Left forelimb (tissue), 1 donor: ENCODE data around the gene ACAD11.
"Not testable (repeated sequence)": the region's sequence is repeated elsewhere in the genome, so short reads cannot be mapped to it uniquely, and the experiment has no call there.

Experiments
- DNase-seq: peaks from one replicate; pipeline ENCODE4 v3.0.0-alpha.2; 2018; ENCODE audit warnings: low spot score

Gene ACAD11

DNA sequence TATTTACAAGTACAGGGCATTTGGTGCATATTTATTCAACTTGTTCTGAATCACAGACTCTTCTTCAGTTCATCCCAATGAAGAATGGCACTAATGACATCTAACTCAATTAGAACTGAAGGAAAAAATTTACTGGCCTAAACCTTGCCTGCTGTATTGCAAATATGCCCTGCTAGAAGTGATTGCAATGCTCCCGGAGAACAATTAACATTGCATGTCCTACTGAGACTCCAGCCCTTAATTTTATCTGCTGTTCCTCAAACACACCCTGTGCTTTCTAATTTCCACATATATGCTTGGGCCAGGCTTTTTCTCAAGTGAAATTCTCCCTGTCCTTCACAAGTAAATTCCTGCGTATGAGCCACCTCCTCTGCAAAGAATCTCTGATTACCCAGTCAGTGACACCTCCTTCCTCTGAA lies 54.2 kb downstream of the ACAD11 start:
- DNase-seq = no peak

DNA sequence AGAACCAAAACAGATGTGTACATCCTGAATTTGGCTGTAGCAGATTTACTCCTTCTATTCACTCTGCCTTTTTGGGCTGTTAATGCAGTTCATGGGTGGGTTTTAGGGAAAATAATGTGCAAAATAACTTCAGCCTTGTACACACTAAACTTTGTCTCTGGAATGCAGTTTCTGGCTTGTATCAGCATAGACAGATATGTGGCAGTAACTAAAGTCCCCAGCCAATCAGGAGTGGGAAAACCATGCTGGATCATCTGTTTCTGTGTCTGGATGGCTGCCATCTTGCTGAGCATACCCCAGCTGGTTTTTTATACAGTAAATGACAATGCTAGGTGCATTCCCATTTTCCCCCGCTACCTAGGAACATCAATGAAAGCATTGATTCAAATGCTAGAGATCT lies 59.0 kb downstream of the ACAD11 start:
- not testable (repeated sequence) for DNase-seq

DNA sequence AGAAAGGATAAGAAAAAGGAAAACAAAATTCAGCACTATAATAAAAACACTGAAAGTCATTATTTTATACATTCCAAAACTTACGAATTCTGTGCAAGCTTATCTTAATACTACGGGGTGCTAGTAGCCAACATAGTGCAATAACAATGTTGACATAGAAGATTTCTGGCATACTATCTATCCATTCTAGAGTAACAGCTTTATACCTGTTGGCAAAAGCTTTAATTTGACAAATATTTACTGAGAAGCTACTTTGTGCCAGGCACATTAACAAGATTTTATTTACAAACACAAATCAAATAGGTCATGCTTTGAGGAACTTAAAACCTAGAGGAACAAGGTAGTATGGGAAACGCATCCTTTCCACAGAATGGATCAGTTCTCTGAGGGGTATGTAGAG lies 61.4 kb downstream of the ACAD11 start:
- DNase-seq = no peak

DNA sequence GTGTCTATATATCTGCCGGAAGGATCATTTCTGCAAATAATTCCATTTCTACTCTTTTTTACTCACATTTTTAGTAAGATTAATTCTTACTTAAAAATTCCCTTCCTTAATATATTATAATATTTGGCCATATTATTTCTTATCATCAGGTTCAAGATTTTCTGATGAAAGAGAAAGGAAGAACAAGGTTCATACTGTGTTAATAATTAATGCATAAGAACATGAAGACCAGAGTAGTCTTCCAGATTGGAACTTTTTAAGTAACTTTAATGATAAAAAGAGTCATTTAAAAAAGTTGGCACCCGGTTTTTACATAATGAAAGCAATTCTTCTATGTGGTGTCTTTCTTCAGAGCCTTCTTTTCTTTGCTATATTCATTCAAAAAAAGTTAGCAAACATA lies 61.9 kb downstream of the ACAD11 start:
- DNase-seq = no peak

DNA sequence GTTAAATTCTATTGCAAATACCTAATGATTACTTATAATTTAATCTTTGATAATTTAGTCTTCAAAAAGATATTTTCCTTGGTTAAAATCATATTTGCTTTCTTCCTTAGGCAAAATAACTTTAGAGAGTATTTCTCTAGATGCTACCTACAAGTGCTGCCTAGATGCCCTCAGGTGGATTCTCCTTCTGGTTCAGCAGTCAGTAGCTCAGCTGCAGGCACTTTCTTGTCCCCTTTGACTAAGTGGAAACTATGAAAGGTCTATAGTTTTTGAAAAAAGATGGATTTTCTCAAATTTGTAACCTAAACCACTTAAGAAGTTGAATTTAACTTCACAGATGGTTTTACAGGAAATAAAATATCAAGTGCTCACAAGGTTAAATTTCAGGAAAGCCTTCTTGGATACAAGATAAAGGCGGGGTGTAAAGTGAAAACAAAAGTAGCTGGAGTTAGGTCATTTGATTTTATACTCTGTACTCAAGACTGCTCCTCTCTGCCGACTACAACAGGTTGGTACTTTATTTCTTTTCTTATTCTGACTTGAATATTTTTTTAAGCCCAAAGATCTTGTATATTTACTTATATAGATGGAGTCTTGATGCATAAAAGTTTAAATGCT lies 62.7 kb downstream of the ACAD11 start, which contains the start of gene ACKR4:
Gene ACKR4, plus strand, starts transcription at position 455 of the 618 bp plus-strand sequence. CDS start 3,128 bp downstream, outside the sequence.
- DNase-seq = no peak

DNA sequence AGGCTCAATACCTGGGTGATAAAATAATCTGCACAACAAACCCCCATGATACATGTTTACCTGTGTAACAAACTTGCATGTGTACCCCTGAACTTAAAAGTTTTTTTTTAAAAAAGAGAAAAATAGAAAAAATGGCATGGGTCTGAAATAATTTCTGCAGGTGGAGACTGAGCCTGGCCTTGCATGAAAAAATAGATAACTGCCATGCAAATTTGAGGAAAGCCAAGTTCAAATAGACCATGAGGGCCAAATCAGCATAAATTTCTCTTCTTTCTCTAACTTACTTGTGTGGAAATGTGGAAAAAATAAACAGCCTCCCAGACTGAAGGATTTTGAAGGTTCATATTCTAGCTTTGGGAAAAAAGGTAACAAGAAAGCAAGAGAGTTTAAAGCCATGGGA lies 63.3 kb downstream of the ACAD11 start:
- no peak for DNase-seq

DNA sequence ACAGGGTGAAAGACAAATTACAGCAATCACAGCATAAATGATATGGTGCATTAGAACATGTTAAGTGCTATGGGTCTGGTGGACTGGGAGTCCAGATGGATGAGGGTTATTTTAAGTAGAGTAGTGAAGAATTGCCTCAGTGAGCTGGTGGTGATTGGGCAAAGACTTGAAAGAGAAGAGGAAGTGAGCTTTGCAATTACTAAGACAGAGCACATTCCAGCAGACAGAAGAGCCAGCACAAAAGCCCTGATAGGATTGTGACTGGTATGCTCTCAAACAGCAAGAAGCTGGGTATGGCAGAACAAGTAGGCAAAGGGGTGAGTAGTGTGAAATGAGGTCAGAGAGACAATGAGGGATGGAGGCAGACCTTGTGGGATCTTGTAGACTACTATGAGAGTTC lies 64.6 kb downstream of the ACAD11 start:
- DNase-seq = no peak

DNA sequence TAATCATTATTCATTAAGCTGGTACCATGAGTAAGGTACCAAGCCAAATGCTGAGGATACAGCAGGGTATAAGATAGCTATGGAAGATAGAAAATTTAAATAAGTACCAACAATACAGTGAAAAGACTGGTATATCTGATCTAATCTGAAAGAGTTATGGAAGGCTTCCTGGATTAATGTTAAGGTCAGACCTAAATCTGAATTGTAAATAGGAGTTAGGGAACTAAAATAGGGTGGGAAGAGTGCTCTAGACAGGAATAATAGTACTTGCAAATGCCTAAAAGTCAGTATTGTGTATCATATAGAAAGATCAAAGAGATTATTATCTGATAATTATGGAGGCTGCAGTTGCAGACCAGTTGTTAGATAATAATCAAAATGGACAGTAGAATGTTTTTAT lies 65.1 kb downstream of the ACAD11 start:
- DNase-seq = no peak

DNA sequence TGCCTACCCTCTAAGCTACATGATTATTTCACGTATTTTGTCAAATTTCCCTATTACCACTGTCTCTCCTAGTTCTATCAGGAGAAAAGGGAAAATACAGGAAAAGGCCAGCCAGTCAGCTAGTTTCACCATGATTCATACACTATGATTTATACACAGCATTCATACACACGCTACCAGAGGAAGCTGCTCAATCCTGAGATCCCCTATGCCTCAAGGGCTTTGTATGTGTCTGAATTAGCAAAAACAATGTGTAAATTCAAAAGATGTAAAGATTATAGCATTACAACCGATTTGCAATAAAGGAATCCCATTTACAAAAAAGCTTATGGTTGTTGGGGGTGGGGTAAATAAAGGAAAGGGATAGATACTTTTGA lies 65.7 kb downstream of the ACAD11 start:
- no peak for DNase-seq

DNA sequence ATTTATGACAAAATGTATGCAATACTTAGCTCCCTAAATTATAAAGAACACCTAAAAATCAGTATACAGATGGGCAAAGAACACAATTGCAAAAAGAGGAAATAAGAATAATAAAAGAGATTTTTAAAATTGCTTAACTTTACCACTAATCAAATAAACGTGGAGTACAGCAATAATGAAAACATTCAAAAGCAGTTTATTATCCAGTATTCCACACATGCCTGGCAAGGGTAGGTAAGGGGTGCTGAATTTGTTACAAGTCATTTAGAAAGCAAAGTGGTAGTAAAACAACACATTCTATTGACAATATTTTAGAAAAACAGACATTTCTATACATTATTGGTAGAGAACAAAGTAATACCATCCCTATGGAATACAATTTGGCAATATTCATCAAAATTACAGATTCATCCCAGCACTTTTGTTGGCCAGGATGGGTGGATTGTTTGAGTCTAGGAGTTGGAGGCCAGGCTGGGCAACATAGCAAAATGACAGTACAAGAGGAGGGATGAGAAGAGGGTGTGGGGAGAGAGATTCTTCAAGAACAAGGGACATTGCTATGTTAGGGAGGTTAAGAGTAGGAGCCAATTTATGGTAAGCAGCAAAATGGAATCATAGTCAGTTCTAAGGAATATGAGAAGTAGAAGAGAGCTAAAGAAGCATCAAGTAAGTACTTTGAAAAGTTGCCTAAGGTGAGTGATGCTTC lies 66.2 kb downstream of the ACAD11 start:
- no peak for DNase-seq

DNA sequence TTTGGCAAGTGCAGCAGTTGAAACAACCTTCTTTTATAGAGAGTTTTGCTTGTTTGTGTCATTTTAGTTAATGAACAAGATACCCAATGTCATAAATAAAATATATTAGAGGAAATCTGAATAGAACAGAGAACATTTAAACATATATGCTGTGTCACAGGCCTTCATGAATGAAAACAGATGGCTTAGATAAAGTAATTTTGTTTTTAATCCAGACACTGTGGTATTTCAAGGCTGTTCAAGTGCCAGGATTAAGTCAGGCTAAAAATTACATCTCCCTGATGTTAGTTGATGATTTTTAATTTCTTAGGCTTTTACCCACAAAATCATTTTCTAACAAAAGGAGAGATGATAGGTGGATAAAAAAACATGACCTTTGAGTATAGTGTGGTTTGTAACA lies 67.4 kb downstream of the ACAD11 start:
- no peak for DNase-seq

DNA sequence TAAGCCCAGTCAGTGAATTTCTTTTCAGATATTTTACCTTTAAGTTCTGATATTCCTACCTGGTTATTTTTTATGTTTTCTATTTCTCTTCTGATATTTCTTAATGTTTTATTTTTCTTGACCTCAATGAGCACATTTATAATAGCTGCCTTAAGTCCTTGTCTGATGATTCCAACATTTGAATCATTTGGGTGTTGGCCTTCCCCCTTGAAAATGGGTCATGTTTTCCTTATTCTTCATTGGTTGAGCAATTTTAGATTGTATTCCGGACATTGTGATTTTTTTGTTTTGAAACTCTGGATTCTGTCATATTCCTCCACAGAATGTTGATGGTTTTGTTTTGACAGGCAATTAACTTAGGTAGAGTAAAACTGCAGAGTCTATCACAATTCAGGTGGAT lies 72.2 kb downstream of the ACAD11 start:
- DNase-seq = no peak

DNA sequence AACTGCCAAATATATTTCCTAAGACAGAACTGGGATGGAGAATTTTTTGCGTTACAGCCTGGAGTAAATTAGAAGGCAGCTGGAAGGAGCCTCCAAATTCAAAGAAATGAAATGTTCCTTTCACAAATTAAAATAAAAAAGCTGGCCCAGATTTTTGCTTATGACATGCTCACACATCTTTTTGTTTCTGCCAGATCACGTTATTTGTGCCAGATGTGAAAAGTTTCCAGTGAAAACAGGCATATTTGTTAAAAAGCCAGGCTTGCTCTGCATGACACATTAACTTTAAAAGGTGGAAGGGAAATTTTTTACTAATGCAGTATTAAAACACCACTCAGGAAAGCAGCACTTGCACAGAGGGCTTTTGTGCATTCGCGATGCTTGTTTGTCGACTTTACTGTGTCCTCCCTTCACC lies 85.8 kb downstream of the ACAD11 start:
- DNase-seq = no peak

DNA sequence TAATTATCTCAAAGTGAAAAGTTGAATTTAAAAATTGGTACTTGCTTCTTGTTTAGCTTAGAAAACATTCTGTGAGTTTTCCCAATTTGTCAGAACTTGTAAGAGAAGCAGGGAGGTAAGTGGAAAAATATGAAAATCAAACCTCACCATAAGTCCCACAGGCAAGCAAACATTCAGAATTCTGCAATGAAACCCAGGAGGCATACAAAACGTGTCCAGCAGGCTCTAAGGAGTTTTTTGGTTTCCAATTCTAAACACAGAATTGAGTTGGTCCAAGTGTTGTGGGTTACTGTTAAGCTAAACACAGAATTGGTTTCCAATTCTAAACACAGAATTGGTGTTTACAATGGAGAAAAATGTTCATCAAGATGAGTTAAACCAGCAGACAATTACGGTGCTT lies 89.6 kb downstream of the ACAD11 start:
- no peak for DNase-seq

DNA sequence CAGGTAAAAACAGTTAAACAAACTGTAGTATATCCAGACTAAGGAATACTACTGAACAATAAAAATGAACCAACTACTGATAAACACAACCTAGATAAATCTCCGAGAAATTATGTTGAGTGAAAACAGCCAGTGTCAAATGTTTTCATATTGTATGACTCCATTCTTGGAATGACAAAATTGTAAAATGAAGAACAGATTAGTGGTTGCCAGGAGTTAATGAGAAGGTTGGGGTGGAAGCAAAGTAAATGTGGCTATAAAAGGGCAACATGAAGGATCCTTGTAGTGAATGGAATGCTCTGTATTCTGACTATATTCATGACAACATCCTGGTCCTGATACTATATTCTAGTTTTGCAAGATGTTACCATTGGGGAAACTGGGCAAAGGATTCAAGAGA lies 90.0 kb downstream of the ACAD11 start:
- no peak for DNase-seq

DNA sequence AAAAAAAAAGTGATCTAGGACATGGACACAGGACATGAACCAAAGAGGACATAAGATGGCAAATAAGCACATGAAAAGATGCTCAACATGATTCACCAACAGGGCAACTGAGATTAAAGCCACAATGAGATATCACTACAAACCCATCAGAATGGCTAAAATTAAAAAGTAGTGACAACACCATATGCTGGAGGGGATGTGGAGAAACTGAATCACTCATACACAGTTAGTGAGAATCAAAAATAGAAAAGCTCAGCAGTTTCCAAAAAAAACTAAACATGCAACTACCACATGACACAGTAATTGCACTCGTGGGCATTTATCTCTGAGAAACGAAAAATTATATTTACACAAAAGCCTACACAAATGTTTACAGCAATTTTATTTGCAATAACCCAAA lies 90.5 kb downstream of the ACAD11 start:
- DNase-seq = no peak

DNA sequence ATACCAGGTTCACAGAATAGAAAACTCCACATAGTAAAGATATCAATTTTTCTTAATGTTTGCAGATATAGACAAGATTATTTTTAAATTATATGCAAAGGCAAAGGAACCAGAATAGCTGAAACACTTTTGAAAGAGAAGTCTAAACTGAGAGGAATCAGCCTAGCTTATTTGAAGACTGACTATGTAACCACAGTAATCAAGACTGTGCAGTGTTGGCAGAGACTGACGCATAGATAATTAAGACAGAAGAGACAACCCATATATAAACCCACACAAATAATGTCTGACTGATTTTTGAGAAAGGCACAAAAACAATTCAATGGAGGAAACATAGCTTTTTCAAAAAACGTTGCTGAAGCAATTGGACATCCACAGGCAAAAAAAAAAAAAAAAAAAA lies 91.2 kb downstream of the ACAD11 start:
- no peak for DNase-seq

DNA sequence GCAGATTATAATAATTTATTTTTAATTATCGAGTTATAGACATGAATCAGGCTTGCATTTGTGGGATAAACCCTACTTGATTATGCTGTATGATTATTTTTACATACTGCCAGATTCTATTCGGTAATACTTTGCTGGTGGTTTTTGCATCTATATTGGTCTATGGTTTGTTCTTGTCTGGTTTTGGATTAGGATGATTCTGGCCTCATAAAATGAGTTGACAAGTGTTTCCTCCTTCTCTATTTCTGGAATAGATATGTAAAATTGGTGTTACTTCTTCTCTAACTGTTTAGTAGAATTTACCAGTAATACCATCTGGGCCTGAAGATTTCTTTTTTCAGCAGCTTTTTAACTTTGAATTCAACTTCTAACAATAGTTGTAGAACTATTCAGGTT lies 95.5 kb downstream of the ACAD11 start:
- no peak for DNase-seq

DNA sequence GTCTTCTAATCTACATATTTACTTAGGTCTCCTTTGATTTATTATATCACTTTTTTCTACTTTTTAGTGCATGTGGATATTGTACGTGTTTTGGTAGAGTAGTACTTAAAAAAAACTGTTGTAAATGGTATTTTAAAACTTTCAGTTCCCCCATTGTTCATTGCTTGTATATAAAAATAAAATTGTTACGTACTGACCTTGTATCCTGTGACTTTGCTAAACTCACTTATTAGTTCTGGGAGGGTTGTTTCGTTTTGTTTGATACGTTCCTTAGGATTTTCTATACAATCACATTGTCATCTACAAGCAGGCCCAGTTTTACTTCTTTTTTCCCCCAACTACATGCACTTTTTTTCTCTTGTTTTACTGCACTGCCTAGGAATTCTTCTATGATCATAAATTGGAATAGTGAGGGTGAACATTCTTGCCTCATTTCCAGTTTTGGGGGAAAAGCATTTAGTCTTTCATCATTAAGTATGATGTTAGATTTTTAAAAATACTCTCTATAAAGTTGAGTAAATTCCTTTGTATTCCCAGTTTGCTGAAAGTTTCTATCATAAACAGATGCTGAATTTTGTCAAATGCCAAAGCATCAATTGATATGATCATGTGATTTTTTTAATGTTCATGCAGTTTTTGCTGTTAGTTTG lies 96.1 kb downstream of the ACAD11 start:
- no peak for DNase-seq

DNA sequence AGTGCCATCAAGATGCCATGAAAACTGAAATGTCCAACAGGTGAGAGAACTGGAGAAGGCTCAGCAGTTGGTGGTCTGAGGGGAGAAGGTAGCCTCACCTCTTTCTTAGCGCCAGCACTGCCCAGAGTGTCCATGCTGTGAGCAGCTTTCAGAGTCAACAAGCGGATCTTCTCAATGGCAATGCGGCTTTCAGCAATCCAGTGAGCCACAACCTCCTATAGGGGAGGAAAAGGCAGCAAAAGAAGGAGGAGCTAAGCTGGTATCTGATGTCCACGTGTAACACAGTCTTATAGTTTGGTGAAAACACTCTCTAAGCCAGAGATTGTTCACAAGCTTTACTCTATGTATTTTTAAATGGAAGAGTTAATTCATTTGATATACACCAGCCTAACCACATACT lies 98.6 kb downstream of the ACAD11 start:
- DNase-seq = no peak

DNA sequence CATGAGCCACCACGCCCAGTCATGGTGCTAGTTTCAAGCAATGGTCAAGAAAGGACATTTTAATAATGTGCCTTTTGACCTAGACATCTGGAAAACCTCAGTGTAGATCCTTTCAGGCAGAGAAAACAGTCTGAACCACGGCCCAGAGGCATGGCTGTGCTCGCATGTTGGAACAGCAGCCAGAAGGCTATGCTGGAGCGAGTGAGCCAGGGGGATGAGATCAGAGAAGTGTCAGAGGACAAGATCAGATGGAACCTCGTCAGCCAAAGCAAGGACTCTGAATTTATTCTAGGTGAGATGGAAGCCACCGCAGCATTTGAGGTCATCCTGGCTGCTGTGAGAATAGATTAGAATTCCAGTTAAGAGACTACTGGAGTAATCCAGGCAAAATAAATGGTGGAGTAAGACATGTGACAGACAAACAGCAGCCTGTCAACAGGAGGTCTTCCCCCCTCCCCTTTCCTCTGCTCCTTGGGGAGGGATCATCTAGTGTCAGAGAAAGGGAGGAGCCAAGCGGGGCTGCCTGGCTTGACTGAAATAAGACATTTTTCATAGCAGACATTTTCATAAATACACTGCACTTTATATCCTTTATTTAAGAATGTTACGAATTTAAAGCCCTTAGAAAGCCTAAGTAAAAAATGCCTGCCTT lies 103.0 kb downstream of the ACAD11 start:
- no peak for DNase-seq

DNA sequence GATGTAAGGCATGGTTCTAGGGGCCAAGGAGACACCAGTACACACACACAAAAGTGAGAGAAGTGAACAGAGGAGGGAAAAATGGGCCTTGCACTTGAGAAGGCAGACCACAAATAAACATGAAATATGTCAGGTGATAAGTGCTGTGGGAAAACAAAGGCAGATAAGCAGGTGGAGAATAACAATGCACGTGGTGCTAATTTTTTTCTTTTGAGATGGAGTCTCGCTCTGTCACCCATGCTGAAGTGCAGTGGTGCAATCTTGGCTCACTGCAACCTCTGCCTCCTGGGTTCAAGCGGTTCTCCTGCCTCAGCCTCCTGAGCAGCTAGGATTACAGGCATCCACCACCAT lies 103.6 kb downstream of the ACAD11 start:
- not testable (repeated sequence) for DNase-seq
